ENCODE data around the gene ACOT7. TPM values are rescaled to one million over a fixed set of nuclear protein-coding genes. Genes with fewer than 3 reads are reported as not detected.
A peak's percentile ranks its signal among the peaks of the same experiment; 100 is the strongest.

Gene ACOT7
- total RNA-seq, 1 experiment from 2014 or later: 151 TPM

GRCh38 chr1:6248932-6249738 is 144.4 kb downstream of the ACOT7 start (continued):
- TF ChIP-seq, protein P1, sequence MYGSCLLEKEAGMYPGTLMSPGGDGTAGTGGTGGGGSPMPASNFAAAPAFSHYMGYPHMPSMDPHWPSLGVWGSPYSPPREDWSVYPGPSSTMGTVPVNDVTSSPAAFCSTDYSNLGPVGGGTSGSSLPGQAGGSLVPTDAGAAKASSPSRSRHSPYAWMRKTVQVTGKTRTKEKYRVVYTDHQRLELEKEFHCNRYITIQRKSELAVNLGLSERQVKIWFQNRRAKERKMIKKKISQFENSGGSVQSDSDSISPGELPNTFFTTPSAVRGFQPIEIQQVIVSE (CRISPR knock-in tag; IDR thresholded peaks at IDR 0.05; ENCODE audit: borderline replicate concordance): no peak
- TF ChIP-seq MAX (CRISPR knock-in tag; IDR thresholded peaks at IDR 0.05): peak; percentile 57; the same call in 1 of the 2 replicates
- peak; percentile 61; the same call in 1 of the 2 replicates for TF ChIP-seq ERG (CRISPR knock-in tag; IDR thresholded peaks at IDR 0.05)
- TF ChIP-seq CBFB (CRISPR knock-in tag; IDR thresholded peaks at IDR 0.05; ENCODE audit: low read depth): no peak

GRCh38 chr1:6248161-6248776 is 145.3 kb downstream of the ACOT7 start:
- Mint-ChIP-seq H3K9me3 (no peaks in the 10 kb centered on the region), H3K4me3 (peak overlapping the region; percentile 57), H3K4me1 (peaks cover 16% of the 10 kb centered on the region), H3K27me3 (ENCODE audit: low read depth) (peaks cover 59% of the 10 kb centered on the region), H3K36me3 (no peaks in the 10 kb centered on the region), H3K27ac (no peak overlapping the region)
- no peak for DNase-seq (ENCODE audit: low spot score)
- TF ChIP-seq, protein P2, sequence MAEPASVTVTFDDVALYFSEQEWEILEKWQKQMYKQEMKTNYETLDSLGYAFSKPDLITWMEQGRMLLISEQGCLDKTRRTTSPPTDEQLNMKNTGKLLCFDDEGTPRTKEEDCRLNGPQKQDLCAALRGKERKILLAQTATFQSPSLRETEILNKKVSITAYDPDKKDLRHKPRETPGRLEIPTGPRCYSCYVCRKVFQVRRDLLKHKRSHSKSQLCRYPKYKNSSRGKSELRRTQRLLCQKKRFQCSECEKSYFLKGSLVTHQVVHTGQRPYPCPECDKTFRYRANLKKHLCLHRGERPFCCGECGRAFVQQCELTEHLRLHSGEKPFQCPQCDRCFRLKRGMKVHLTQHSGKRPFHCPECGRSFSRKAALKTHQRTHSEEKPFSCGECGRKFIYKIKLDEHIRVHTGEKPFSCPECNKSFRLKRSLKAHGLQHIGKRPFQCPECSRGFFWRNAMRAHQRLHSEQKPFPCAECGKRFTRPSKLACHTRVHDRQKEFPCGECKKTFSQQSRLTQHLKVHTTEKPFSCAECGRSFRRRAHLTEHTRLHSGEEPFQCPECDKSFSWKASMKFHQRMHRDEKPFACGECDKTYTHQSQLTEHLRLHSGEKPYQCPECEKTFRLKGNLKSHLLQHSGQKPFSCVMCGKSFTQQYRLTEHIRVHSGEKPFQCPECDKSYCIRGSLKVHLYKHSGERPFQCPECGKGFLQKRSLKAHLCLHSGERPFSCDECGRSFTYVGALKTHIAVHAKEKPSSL (CRISPR knock-in tag; conservative IDR thresholded peaks at IDR 0.05): 0 out of 2 replicates have a peak, but pooled peaks have one; percentile 38
- TF ChIP-seq FOXK1 (CRISPR knock-in tag; IDR thresholded peaks at IDR 0.05) (0 out of 2 replicates have a peak, but pooled peaks have one; percentile 7), ZMAT4 (CRISPR knock-in tag; IDR thresholded peaks at IDR 0.05) (peak; percentile 45; the same call in 1 of the 2 replicates)
- TF ChIP-seq, protein P1 (CRISPR knock-in tag; IDR thresholded peaks at IDR 0.05; ENCODE audit: borderline replicate concordance): no peak
- no peak for ATAC-seq
- CTCF ChIA-PET: interaction anchor here (0.6 to 21.4 kb wide), 18 partner anchors 12 to 609 kb away, joined by 3 to 489 read pairs (median 8); partner anchors contain the start of genes GPR153, HES2, ICMT and RNF207
- POLR2A ChIA-PET: interaction anchor here (0.9 to 4.8 kb wide), 3 partner anchors 11 to 111 kb away, joined by 3 to 22 read pairs (median 5); partner anchors contain the start of gene ICMT

DNA sequence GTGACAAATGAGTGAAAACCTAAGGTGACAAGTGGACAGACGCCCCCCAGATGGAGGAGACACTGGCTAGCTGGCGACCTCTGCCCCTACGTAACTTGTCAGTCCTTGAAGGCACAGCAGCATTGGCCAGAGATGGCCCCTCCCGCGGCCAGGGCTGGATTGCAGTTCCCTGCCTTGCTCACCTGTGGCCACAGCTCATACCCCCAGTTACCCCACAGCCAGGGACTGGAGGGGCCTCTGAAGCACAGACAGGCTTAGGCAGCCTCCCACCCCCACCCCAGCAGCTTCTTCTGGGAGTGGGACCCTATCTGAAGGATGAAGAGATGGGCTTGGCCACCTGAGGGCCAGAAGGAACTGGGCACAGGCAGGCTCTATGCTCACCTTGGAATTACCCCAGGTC is 145.9 kb downstream of the ACOT7 start:
- Mint-ChIP-seq H3K4me1 (peaks cover 20% of the 10 kb centered on the region), H3K36me3 (no peaks in the 10 kb centered on the region), H3K4me3 (no peak overlapping the region), H3K27ac (no peak overlapping the region), H3K27me3 (ENCODE audit: low read depth) (peaks cover 61% of the 10 kb centered on the region), H3K9me3 (no peaks in the 10 kb centered on the region)
- 0 out of 2 replicates have a peak, but pooled peaks have one; percentile 6 for TF ChIP-seq ZNF416 (CRISPR knock-in tag; IDR thresholded peaks at IDR 0.05)
- TF ChIP-seq FOXP1 (CRISPR knock-in tag; IDR thresholded peaks at IDR 0.05; ENCODE audit: borderline replicate concordance): no peak
- no peak for DNase-seq (ENCODE audit: low spot score)
- no peak for ATAC-seq
- CTCF ChIA-PET: interaction anchor here (0.6 to 21.4 kb wide), 25 partner anchors 12 to 609 kb away, joined by 3 to 489 read pairs (median 8); partner anchors contain the start of genes ACOT7, GPR153, HES2 and ICMT
- POLR2A ChIA-PET: interaction anchor here (0.6 to 4.8 kb wide), 5 partner anchors 10 to 392 kb away, joined by 3 to 22 read pairs (median 3); partner anchors contain the start of gene ICMT
